ENCODE measurements around the gene WASF3.

The WASF3 gene

GRCh38 chr13:26557393-26558073 is at the start of gene WASF3:
TSS of gene WASF3 (plus strand) at chr13:26557683. CDS start at chr13:26642271, 84,588 bp downstream.
- DNase-seq (ENCODE audit: low read depth in 2 of 2), result peak in 1 of 2 donors; percentile 1

GRCh38 chr13:26508885-26509284 is 48.6 kb upstream of the WASF3 start:
- no peak for DNase-seq (ENCODE audit: low read depth in 2 of 2)

- no peak for DNase-seq (ENCODE audit: low read depth in 2 of 2)
These were observed 48.0 kb upstream of the WASF3 start for GRCh38 chr13:26509491-26509890.

- DNase-seq (ENCODE audit: low read depth in 2 of 2), result no peak
These were observed 43.6 kb upstream of the WASF3 start for GRCh38 chr13:26513931-26514330.

- no peak for DNase-seq (ENCODE audit: low read depth in 2 of 2)
These were observed 41.8 kb upstream of the WASF3 start for GRCh38 chr13:26515721-26516120.

- DNase-seq (ENCODE audit: low read depth in 2 of 2), result no peak
These were observed 39.5 kb upstream of the WASF3 start for GRCh38 chr13:26517936-26518335.

GRCh38 chr13:26518451-26518959 is 39.0 kb upstream of the WASF3 start:
- DNase-seq (ENCODE audit: low read depth in 2 of 2), result no peak

- DNase-seq (ENCODE audit: low read depth in 2 of 2), result no peak
These were observed 34.9 kb upstream of the WASF3 start for GRCh38 chr13:26522571-26522970.

GRCh38 chr13:26523007-26523406 is 34.5 kb upstream of the WASF3 start:
- no peak for DNase-seq (ENCODE audit: low read depth in 2 of 2)

- DNase-seq (ENCODE audit: low read depth in 2 of 2), result no peak
These were observed 32.0 kb upstream of the WASF3 start for GRCh38 chr13:26525528-26525927.

- DNase-seq (ENCODE audit: low read depth in 2 of 2), result no peak
These were observed 30.7 kb upstream of the WASF3 start for GRCh38 chr13:26526702-26527216.

- DNase-seq (ENCODE audit: low read depth in 2 of 2), result no peak
These were observed 29.0 kb upstream of the WASF3 start for GRCh38 chr13:26528527-26528926.

GRCh38 chr13:26529441-26529840 is 28.0 kb upstream of the WASF3 start:
- no peak for DNase-seq (ENCODE audit: low read depth in 2 of 2)

GRCh38 chr13:26531742-26532141 is 25.7 kb upstream of the WASF3 start:
- no peak for DNase-seq (ENCODE audit: low read depth in 2 of 2)

GRCh38 chr13:26534036-26534726 is 23.3 kb upstream of the WASF3 start:
- no peak for DNase-seq (ENCODE audit: low read depth in 2 of 2)

- no peak for DNase-seq (ENCODE audit: low read depth in 2 of 2)
These were observed 18.8 kb upstream of the WASF3 start for GRCh38 chr13:26538363-26539317.

GRCh38 chr13:26539738-26540292 is 17.7 kb upstream of the WASF3 start:
- no peak for DNase-seq (ENCODE audit: low read depth in 2 of 2)

- DNase-seq (ENCODE audit: low read depth in 2 of 2), result no peak
These were observed 17.1 kb upstream of the WASF3 start for GRCh38 chr13:26540334-26540733.

- no peak for DNase-seq (ENCODE audit: low read depth in 2 of 2)
These were observed 16.4 kb upstream of the WASF3 start for GRCh38 chr13:26541041-26541440.

GRCh38 chr13:26541678-26542568 is 15.6 kb upstream of the WASF3 start:
- DNase-seq (ENCODE audit: low read depth in 2 of 2), result no peak

- no peak for DNase-seq (ENCODE audit: low read depth in 2 of 2)
These were observed 12.8 kb upstream of the WASF3 start for GRCh38 chr13:26544707-26545106.

All from stimulated activated CD4-positive, alpha-beta T cell treated with anti-CD3 and anti-CD28 coated beads, Interleukin-1b, Interleukin-23, amount 100 ng/mL, for 1 hour (primary cell).